K562 (cell line): Measurements from ENCODE around the gene PPM1G. TPM values are rescaled to one million over a fixed set of nuclear protein-coding genes. Genes with fewer than 3 reads are reported as not detected.

Experiments
- ATAC-seq: fragments of 200-7000 bp; cut with Tn5 transposase; 3 replicates; pipeline ENCODE4 v1.9.1; 2020; ENCODE audit warnings: moderate library complexity
- BruUV-seq: library from RNA; stranded (reverse); fragments of 400-500 nt; replicated peaks from 2 replicates; lab custom pipeline; 2021; lab: Mats Ljungman, UMichigan
- CTCF ChIA-PET: fragments of 300-600 bp; formaldehyde crosslinking; extraction: SDS; loops from one replicate; lab custom pipeline; 2021; ENCODE audit warnings: low intra/inter-chr PET ratio; lab: Yijun Ruan, JAX
- POLR2A ChIA-PET: fragments of 300-600, 350-650 bp; sonication (Branson Sonifier 250); formaldehyde crosslinking; extraction: SDS; loops from one replicate; lab custom pipeline; 2021; ENCODE audit warnings: antibody characterized with exemption, inconsistent platforms; lab: Yijun Ruan, JAX
- DNase-seq, 4 experiments: peaks; one replicate each; pipeline versions ENCODE4 v3.0.0 to v3.0.0-alpha.2; 2011 to 2018; ENCODE audit warnings: low spot score in 3 of 4, mixed read lengths in 3 of 4; ENCODE audit errors: extremely low read depth in 1 of 4
- FAIRE-seq: peaks from 2 replicates; lab custom pipeline; 2011; peaks lifted over from hg19 to GRCh38; lab: Jason Lieb, UNC
- H2AFZ ChIP-seq: 2 replicates; pipeline ENCODE4 v1.6.0; 2011; ENCODE audit warnings: low read depth, low read length, control low read depth, inconsistent platforms
- H3K27ac ChIP-seq: fragments of 200-600 bp; 3 replicates; pipeline ENCODE4 v1.8.0; 2011; ENCODE audit warnings: low read depth, mild to moderate bottlenecking, control low read depth, inconsistent platforms, low read length, moderate library complexity, mixed read lengths; ENCODE audit errors: extremely low read depth
- H3K27me3 ChIP-seq, 2 experiments: fragments of 300-600 bp in 1 of 2; 2 replicates in 1 of 2; 3 replicates in 1 of 2; pipeline versions ENCODE4 v1.6.0 to v1.8.0; 2011; ENCODE audit warnings: inconsistent platforms in 2 of 2, low read length in 2 of 2, mild to moderate bottlenecking in 1 of 2, mixed read lengths in 1 of 2, moderate library complexity in 1 of 2; ENCODE audit not compliant: control insufficient read depth in 2 of 2, insufficient read depth in 2 of 2
- H3K36me3 ChIP-seq: fragments of 300-600 bp; 3 replicates; pipeline ENCODE4 v1.8.0; 2011; ENCODE audit warnings: mild to moderate bottlenecking, low read length, inconsistent platforms; ENCODE audit not compliant: control insufficient read depth, insufficient read depth
- H3K4me1 ChIP-seq, 2 experiments: fragments of 200-600 bp in 1 of 2; replicated peaks in 1 of 2; 2 replicates in 1 of 2; 3 replicates in 1 of 2; pipeline versions ENCODE4 v1.5.1 to v1.8.0; 2011; ENCODE audit warnings: inconsistent platforms in 2 of 2, low read length in 2 of 2, mild to moderate bottlenecking in 1 of 2, mixed read lengths in 1 of 2, moderate library complexity in 1 of 2; ENCODE audit not compliant: control insufficient read depth in 2 of 2, insufficient read depth in 2 of 2
- H3K4me2 ChIP-seq: 2 replicates; pipeline ENCODE4 v1.6.1; 2011; ENCODE audit warnings: low read length, control low read depth, inconsistent platforms, mixed read lengths; ENCODE audit not compliant: insufficient read depth
- H3K4me3 ChIP-seq: fragments of 200-600 bp; sonication (generic), shearing (Covaris generic); 2 replicates; pipeline ENCODE4 v1.5.1; 2016; ENCODE audit warnings: control low read depth, inconsistent platforms
- H3K79me2 ChIP-seq: fragments of 200-600 bp; 3 replicates; pipeline ENCODE4 v1.8.0; 2011; ENCODE audit warnings: low read length, inconsistent platforms; ENCODE audit not compliant: control insufficient read depth, insufficient read depth
- H3K9ac ChIP-seq, 2 experiments: 2 replicates each; pipeline versions ENCODE4 v1.6.0 to v1.6.1; 2011; ENCODE audit warnings: low read depth in 2 of 2, low read length in 2 of 2, control low read depth in 1 of 2, inconsistent platforms in 1 of 2, mild to moderate bottlenecking in 1 of 2, mixed read lengths in 1 of 2; ENCODE audit not compliant: insufficient read depth in 1 of 2
- H3K9me1 ChIP-seq: one replicate; pipeline ENCODE4 v1.6.0; 2011; ENCODE audit warnings: inconsistent platforms, mild to moderate bottlenecking, low read length, moderate library complexity; ENCODE audit not compliant: control insufficient read depth, insufficient read depth
- H3K9me3 ChIP-seq: replicated peaks from 2 replicates; pipeline ENCODE4 v1.5.1; 2011; ENCODE audit warnings: low read depth, low read length, inconsistent platforms; ENCODE audit not compliant: control insufficient read depth, insufficient read depth
- H4K20me1 ChIP-seq: replicated peaks from 2 replicates; pipeline ENCODE4 v1.6.1; 2011; ENCODE audit warnings: low read length, inconsistent platforms, mixed read lengths; ENCODE audit not compliant: control insufficient read depth, insufficient read depth
- DDX20 ChIP-seq: fragments of 450-650 bp; IDR thresholded peaks from 2 replicates; pipeline ENCODE4 v1.6.1; 2016; ENCODE audit warnings: missing genetic modification characterization, low read depth, mild to moderate bottlenecking, missing compliant biosample characterization, moderate library complexity
- ESRRB ChIP-seq: fragments of 250-450 bp; sonication (Bioruptor Pico); IDR thresholded peaks from 2 replicates; pipeline ENCODE4 v1.5.0; 2020; ENCODE audit warnings: mild to moderate bottlenecking, moderate library complexity, borderline replicate concordance
- HMGN3 ChIP-seq: IDR thresholded peaks from 2 replicates; pipeline ENCODE4 v1.6.1; 2011; ENCODE audit warnings: borderline replicate concordance, low read depth, mild to moderate bottlenecking, mixed read lengths, low read length; ENCODE audit not compliant: insufficient read length; ENCODE audit errors: extremely low read depth
- MYNN ChIP-seq, 2 experiments: sonication (generic); formaldehyde crosslinking in 1 of 2; IDR thresholded peaks; 2 replicates each; pipeline versions ENCODE4 v1.5.0 to v1.6.1; 2016 to 2020; ENCODE audit warnings: antibody characterized with exemption in 1 of 2, missing genetic modification reagents in 1 of 2
- NFIC ChIP-seq: fragments of 450-650 bp; IDR thresholded peaks from 2 replicates; pipeline ENCODE4 v1.6.1; 2017; ENCODE audit warnings: mild to moderate bottlenecking, inconsistent platforms
- PHF21A ChIP-seq: fragments of 450-650 bp; IDR thresholded peaks from 2 replicates; pipeline ENCODE4 v1.6.1; 2017; ENCODE audit warnings: low read depth, borderline replicate concordance
- SNIP1 ChIP-seq: fragments of 450-650 bp; IDR thresholded peaks from 2 replicates; pipeline ENCODE4 v1.7.1; 2017; ENCODE audit warnings: low read depth, mild to moderate bottlenecking
- STAT5B ChIP-seq: fragments of 250-450 bp; sonication (Bioruptor Pico); IDR thresholded peaks from 2 replicates; pipeline ENCODE4 v1.8.0; 2021; ENCODE audit warnings: mild to moderate bottlenecking, inconsistent platforms
- ZNF12 ChIP-seq: sonication (generic); formaldehyde crosslinking; IDR thresholded peaks from 2 replicates; pipeline ENCODE4 v1.4.0; 2020; ENCODE audit warnings: mild to moderate bottlenecking, missing genetic modification reagents
- ZNF584 ChIP-seq: fragments of 200-800 bp; sonication (Bioruptor generic); IDR thresholded peaks from 2 replicates; pipeline ENCODE4 v1.6.1; 2016; ENCODE audit warnings: low read depth, mild to moderate bottlenecking, missing genetic modification characterization, missing compliant biosample characterization
- ZNF696 ChIP-seq: fragments of 250-450 bp; sonication (Bioruptor Pico); conservative IDR thresholded peaks from 2 replicates; pipeline ENCODE4 v1.4.0; 2020; ENCODE audit warnings: mild to moderate bottlenecking, moderate library complexity
- ZNF75A ChIP-seq: fragments of 450-650 bp; formaldehyde crosslinking; IDR thresholded peaks from 2 replicates; pipeline ENCODE4 v1.4.0; 2020; ENCODE audit warnings: mild to moderate bottlenecking
- WGBS: fragments of 100-300 bp; shearing (Covaris generic); methylation state at CpG from one replicate; pipeline ENCODE4 v1.1.6; 2016; ENCODE audit warnings: low coverage, mixed read lengths; ENCODE audit not compliant: insufficient coverage; ENCODE audit errors: missing lambda C conversion rate; 5-methylcytosine and 5-hydroxymethylcytosine counted together
- in situ Hi-C: fragments of 300-500 bp; cut with MboI; formaldehyde crosslinking; loops from 4 replicates; pipeline ENCODE4 v1.15.0; 2018; ENCODE audit warnings: inconsistent platforms, mixed read lengths
- intact Hi-C: fragments of 100-400 bp; cut with micrococcal nuclease; formaldehyde crosslinking; loops from 2 replicates; pipeline ENCODE4 v1.14.2; 2022
- polyA plus RNA-seq, 8 experiments: library from polyadenylated mRNA; depleted of rRNA in 4 of 8; stranded (reverse) in 5 of 8; unstranded in 3 of 8; fragments of >200 nt; fragmentation: Nextera tagmentation in 2 of 8; fragmentation: Illumina TruSeq in 1 of 8; extraction: Ambion mirVana in 2 of 8; extraction: Trizol in 1 of 8; gene quantifications; 2 replicates each; pipeline versions ENCODE4 v1.2.1 to v1.2.3, GENCODE V29; 2011 to 2014; ENCODE audit warnings: inconsistent platforms in 1 of 8, missing spikeins in 1 of 8
- total RNA-seq, 7 experiments: library from RNA; depleted of rRNA in 6 of 7; stranded (reverse); fragments of >200 nt in 6 of 7; fragmentation: Illumina TruSeq in 2 of 7; extraction: Trizol in 2 of 7; gene quantifications; 2 replicates each; pipeline versions ENCODE4 v1.2.1 to v1.2.3, GENCODE V29; 2011 to 2021; ENCODE audit warnings: low replicate concordance in 1 of 7
- TF ChIP-seq, protein P1 (sequence below): IDR thresholded peaks from 2 replicates; pipeline ENCODE4 v1.6.1; 2016; ENCODE audit warnings: missing genetic modification characterization, missing compliant biosample characterization
- TF ChIP-seq, protein P2 (sequence below): IDR thresholded peaks from 3 replicates; pipeline ENCODE4 v1.6.1; 2011; ENCODE audit warnings: borderline replicate concordance, mild to moderate bottlenecking, moderate library complexity; ENCODE audit not compliant: insufficient read length; ENCODE audit errors: extremely low read depth
- TF ChIP-seq, protein P3 (sequence below): fragments of 250-450 bp; sonication (Bioruptor Pico); IDR thresholded peaks from 2 replicates; pipeline ENCODE4 v1.8.0; 2022; ENCODE audit warnings: moderate library complexity, mild to moderate bottlenecking, inconsistent platforms

The PPM1G gene
- total and polyA plus RNA-seq, 9 of the 15 experiments (the other 6 are each of a cell fraction or from before 2014, with no cell fraction given): 61.7 to 230 (median 153) TPM

DNA sequence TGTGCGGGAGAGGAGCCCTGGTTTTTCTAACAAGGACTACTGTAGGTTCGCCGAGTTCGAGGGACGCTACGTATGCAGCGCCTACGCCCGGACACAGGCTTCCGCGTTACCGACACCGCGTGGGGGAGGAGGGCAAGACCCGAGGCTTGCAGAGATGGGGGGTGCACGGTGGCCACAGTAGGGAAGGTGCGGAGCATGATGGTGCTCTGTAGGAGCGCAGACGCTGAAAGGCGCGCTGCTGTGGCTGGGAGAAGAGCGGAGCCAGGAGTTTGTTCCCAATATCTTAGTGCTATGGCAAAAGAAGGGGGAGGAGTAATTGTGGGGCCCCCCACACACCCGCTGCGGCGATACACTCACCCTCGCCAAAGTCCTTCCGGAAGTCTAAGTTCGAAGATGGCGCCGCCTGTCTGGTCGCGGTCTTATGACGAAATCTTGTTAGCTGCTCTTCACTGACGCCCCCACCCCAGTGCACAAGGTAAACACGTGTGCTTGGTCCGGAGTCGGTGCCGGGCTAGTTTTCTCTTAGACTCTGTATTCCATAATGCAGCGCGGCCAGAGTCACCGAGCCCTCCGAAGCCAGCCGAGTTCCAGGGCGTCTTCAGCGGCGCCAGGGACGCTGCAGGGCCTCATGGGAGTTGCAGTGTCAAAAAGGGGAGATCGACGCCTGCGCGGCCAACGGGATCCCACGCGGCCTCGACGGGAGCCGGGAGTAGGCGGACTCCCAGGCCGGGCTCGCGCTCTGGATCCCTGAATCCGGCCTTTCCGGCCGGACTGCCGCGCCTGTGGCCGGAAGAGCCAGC lies 52.8 kb downstream of the PPM1G start, which contains the start of gene GTF3C2:
Gene GTF3C2 (minus strand): TSS at position 383 of the 800 bp plus-strand sequence. CDS start 13,210 bp downstream, outside the sequence.
- Histone ChIP-seq H3K4me2 (peak within 1 kb of the TSS; percentile 97), H3K36me3 (peaks cover 9% of the 10 kb centered on the region; the same call in 2 of the 3 replicates), H3K9ac (peak within 1 kb of the TSS; percentile 94 to 97), H4K20me1 (no peaks in the 10 kb centered on the region), H3K27ac (peak within 1 kb of the TSS; percentile 98), H3K27me3 (no peaks in the 10 kb centered on the region), H3K79me2 (peaks cover 73% of the 10 kb centered on the region), H3K9me3 (no peaks in the 10 kb centered on the region), H3K4me3 (peak within 1 kb of the TSS; percentile 77), H3K4me1 (peaks cover 12 to 19% of the 10 kb centered on the region in 2 experiments; a peak in 4 of 5 replicates), H2AFZ (peak within 1 kb of the TSS; percentile 93), H3K9me1 (no peaks in the 10 kb centered on the region)
- intact Hi-C loops: loop anchor here (1.0 kb wide), 2 partner anchors 14 to 33 kb away; partner anchors contain the start of genes EIF2B4, MPV17 and SNX17
- BruUV-seq: TSS peak; percentile 65
- CTCF ChIA-PET: interaction anchor here (0.6 kb wide), 2 partner anchors 13 to 22 kb away, joined by 4 read pairs; no protein-coding TSS in a partner anchor
- POLR2A ChIA-PET: interaction anchor here (0.6 to 2.7 kb wide), 13 partner anchors 11 to 242 kb away, joined by 3 to 39 read pairs (median 4); partner anchors contain the start of genes EIF2B4, MPV17, SNX17 and ZNF513
- FAIRE-seq (peak; percentile 89), ATAC-seq (peak; percentile 88), DNase-seq (peak; percentile 87 to 98 (median 89))
- WGBS: 0% methylated on average over 61 of the region's 67 CpGs
- in situ Hi-C loops: no loop called here
- no peak for TF ChIP-seq PHF21A
- no peak for TF ChIP-seq STAT5B
- no peak for TF ChIP-seq DDX20 (tag)
- TF ChIP-seq, protein P1, sequence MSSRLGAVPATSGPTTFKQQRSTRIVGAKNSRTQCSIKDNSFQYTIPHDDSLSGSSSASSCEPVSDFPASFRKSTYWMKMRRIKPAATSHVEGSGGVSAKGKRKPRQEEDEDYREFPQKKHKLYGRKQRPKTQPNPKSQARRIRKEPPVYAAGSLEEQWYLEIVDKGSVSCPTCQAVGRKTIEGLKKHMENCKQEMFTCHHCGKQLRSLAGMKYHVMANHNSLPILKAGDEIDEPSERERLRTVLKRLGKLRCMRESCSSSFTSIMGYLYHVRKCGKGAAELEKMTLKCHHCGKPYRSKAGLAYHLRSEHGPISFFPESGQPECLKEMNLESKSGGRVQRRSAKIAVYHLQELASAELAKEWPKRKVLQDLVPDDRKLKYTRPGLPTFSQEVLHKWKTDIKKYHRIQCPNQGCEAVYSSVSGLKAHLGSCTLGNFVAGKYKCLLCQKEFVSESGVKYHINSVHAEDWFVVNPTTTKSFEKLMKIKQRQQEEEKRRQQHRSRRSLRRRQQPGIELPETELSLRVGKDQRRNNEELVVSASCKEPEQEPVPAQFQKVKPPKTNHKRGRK (tag): no peak
- peak; percentile 47 for TF ChIP-seq HMGN3
- no peak for TF ChIP-seq ZNF12
- TF ChIP-seq, protein P2, sequence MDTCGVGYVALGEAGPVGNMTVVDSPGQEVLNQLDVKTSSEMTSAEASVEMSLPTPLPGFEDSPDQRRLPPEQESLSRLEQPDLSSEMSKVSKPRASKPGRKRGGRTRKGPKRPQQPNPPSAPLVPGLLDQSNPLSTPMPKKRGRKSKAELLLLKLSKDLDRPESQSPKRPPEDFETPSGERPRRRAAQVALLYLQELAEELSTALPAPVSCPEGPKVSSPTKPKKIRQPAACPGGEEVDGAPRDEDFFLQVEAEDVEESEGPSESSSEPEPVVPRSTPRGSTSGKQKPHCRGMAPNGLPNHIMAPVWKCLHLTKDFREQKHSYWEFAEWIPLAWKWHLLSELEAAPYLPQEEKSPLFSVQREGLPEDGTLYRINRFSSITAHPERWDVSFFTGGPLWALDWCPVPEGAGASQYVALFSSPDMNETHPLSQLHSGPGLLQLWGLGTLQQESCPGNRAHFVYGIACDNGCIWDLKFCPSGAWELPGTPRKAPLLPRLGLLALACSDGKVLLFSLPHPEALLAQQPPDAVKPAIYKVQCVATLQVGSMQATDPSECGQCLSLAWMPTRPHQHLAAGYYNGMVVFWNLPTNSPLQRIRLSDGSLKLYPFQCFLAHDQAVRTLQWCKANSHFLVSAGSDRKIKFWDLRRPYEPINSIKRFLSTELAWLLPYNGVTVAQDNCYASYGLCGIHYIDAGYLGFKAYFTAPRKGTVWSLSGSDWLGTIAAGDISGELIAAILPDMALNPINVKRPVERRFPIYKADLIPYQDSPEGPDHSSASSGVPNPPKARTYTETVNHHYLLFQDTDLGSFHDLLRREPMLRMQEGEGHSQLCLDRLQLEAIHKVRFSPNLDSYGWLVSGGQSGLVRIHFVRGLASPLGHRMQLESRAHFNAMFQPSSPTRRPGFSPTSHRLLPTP: no peak
- no peak; the same call in 1 of the 2 replicates for TF ChIP-seq NFIC
- TF ChIP-seq MYNN (IDR thresholded peaks at IDR 0.05): no peak
- TF ChIP-seq MYNN (CRISPR knock-in tag; IDR thresholded peaks at IDR 0.05): no peak
- TF ChIP-seq ZNF75A: no peak
- TF ChIP-seq ESRRB (CRISPR knock-in tag): no peak
- TF ChIP-seq, protein P3, sequence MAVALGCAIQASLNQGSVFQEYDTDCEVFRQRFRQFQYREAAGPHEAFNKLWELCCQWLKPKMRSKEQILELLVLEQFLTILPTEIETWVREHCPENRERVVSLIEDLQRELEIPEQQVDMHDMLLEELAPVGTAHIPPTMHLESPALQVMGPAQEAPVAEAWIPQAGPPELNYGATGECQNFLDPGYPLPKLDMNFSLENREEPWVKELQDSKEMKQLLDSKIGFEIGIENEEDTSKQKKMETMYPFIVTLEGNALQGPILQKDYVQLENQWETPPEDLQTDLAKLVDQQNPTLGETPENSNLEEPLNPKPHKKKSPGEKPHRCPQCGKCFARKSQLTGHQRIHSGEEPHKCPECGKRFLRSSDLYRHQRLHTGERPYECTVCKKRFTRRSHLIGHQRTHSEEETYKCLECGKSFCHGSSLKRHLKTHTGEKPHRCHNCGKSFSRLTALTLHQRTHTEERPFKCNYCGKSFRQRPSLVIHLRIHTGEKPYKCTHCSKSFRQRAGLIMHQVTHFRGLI (CRISPR knock-in tag): no peak
- TF ChIP-seq ZNF584 (CRISPR knock-in tag): no peak
- TF ChIP-seq ZNF696 (CRISPR knock-in tag): no peak
- no peak for TF ChIP-seq SNIP1
